GM21423 (cell line): ENCODE data around the gene GALNT16.
"Not testable (repeated sequence)": the region's sequence is repeated elsewhere in the genome, so short reads cannot be mapped to it uniquely, and the experiment has no call there.

Experiments used
- ATAC-seq: cut with Tn5 transposase; IDR thresholded peaks from one replicate; pipeline ENCODE4 v1.9.1; 2021; ENCODE audit warnings: mild to moderate bottlenecking, moderate library complexity; ENCODE audit not compliant: unreplicated experiment

The GALNT16 gene

GRCh38 chr14:69259527-69260189 lies at the start of gene GALNT16:
TSS of gene GALNT16 (plus strand) at chr14:69260158. CDS start at chr14:69260291, 133 bp downstream.
- ATAC-seq, result no peak

- ATAC-seq, result no peak
Observed at GRCh38 chr14:69214393-69214792, 45.6 kb upstream of the GALNT16 start.

GRCh38 chr14:69217663-69218062 lies 42.3 kb upstream of the GALNT16 start:
- not testable (repeated sequence) for ATAC-seq

GRCh38 chr14:69224946-69225345 lies 35.0 kb upstream of the GALNT16 start:
- ATAC-seq, result no peak

- ATAC-seq, result no peak
Observed at GRCh38 chr14:69226178-69226577, 33.8 kb upstream of the GALNT16 start.

GRCh38 chr14:69226736-69227135 lies 33.2 kb upstream of the GALNT16 start:
- ATAC-seq, result no peak

- no peak for ATAC-seq
Observed at GRCh38 chr14:69231486-69231885, 28.5 kb upstream of the GALNT16 start.

GRCh38 chr14:69232388-69232787 lies 27.6 kb upstream of the GALNT16 start:
- no peak for ATAC-seq

- no peak for ATAC-seq
Observed at GRCh38 chr14:69234106-69234505, 25.9 kb upstream of the GALNT16 start.

GRCh38 chr14:69235708-69236107 lies 24.2 kb upstream of the GALNT16 start:
- ATAC-seq, result no peak

GRCh38 chr14:69237142-69237541 lies 22.8 kb upstream of the GALNT16 start:
- ATAC-seq, result no peak

GRCh38 chr14:69237584-69237983 lies 22.4 kb upstream of the GALNT16 start:
- no peak for ATAC-seq

- no peak for ATAC-seq
Observed at GRCh38 chr14:69238883-69239282, 21.1 kb upstream of the GALNT16 start.

- ATAC-seq, result no peak
Observed at GRCh38 chr14:69240527-69241173, 19.3 kb upstream of the GALNT16 start.

GRCh38 chr14:69241577-69241976 lies 18.4 kb upstream of the GALNT16 start:
- ATAC-seq, result no peak

- ATAC-seq, result no peak
Observed at GRCh38 chr14:69242311-69243224, 17.4 kb upstream of the GALNT16 start.

- ATAC-seq, result no peak
Observed at GRCh38 chr14:69244946-69245345, 15.0 kb upstream of the GALNT16 start.

- no peak for ATAC-seq
Observed at GRCh38 chr14:69246331-69246730, 13.6 kb upstream of the GALNT16 start.

- no peak for ATAC-seq
Observed at GRCh38 chr14:69247676-69248440, 12.1 kb upstream of the GALNT16 start.

- ATAC-seq, result no peak
Observed at GRCh38 chr14:69249603-69250002, 10.4 kb upstream of the GALNT16 start.

GRCh38 chr14:69252851-69253250 lies 7.1 kb upstream of the GALNT16 start:
- no peak for ATAC-seq
